K562 (cell line): ENCODE results near the gene DDX41. TPM values are rescaled to one million over a fixed set of nuclear protein-coding genes. Genes with fewer than 3 reads are reported as not detected.

Experiments
- ATAC-seq: fragments of 200-7000 bp; cut with Tn5 transposase; 3 replicates; pipeline ENCODE4 v1.9.1; 2020; ENCODE audit warnings: moderate library complexity
- BruUV-seq: library from RNA; stranded (reverse); fragments of 400-500 nt; replicated peaks from 2 replicates; lab custom pipeline; 2021; lab: Mats Ljungman, UMichigan
- CTCF ChIA-PET: fragments of 300-600 bp; formaldehyde crosslinking; extraction: SDS; loops from one replicate; lab custom pipeline; 2021; ENCODE audit warnings: low intra/inter-chr PET ratio; lab: Yijun Ruan, JAX
- POLR2A ChIA-PET: fragments of 300-600, 350-650 bp; sonication (Branson Sonifier 250); formaldehyde crosslinking; extraction: SDS; loops from one replicate; lab custom pipeline; 2021; ENCODE audit warnings: antibody characterized with exemption, inconsistent platforms; lab: Yijun Ruan, JAX
- DNase-seq, 4 experiments: peaks; one replicate each; pipeline versions ENCODE4 v3.0.0 to v3.0.0-alpha.2; 2011 to 2018; ENCODE audit warnings: low spot score in 3 of 4, mixed read lengths in 3 of 4; ENCODE audit errors: extremely low read depth in 1 of 4
- FAIRE-seq: peaks from 2 replicates; lab custom pipeline; 2011; peaks lifted over from hg19 to GRCh38; lab: Jason Lieb, UNC
- H2AFZ ChIP-seq: 2 replicates; pipeline ENCODE4 v1.6.0; 2011; ENCODE audit warnings: low read depth, low read length, control low read depth, inconsistent platforms
- H3K27ac ChIP-seq: fragments of 200-600 bp; 3 replicates; pipeline ENCODE4 v1.8.0; 2011; ENCODE audit warnings: low read depth, mild to moderate bottlenecking, control low read depth, inconsistent platforms, low read length, moderate library complexity, mixed read lengths; ENCODE audit errors: extremely low read depth
- H3K27me3 ChIP-seq, 2 experiments: fragments of 300-600 bp in 1 of 2; 2 replicates in 1 of 2; 3 replicates in 1 of 2; pipeline versions ENCODE4 v1.6.0 to v1.8.0; 2011; ENCODE audit warnings: inconsistent platforms in 2 of 2, low read length in 2 of 2, mild to moderate bottlenecking in 1 of 2, mixed read lengths in 1 of 2, moderate library complexity in 1 of 2; ENCODE audit not compliant: control insufficient read depth in 2 of 2, insufficient read depth in 2 of 2
- H3K36me3 ChIP-seq: fragments of 300-600 bp; 3 replicates; pipeline ENCODE4 v1.8.0; 2011; ENCODE audit warnings: mild to moderate bottlenecking, low read length, inconsistent platforms; ENCODE audit not compliant: control insufficient read depth, insufficient read depth
- H3K4me1 ChIP-seq, 2 experiments: fragments of 200-600 bp in 1 of 2; replicated peaks in 1 of 2; 2 replicates in 1 of 2; 3 replicates in 1 of 2; pipeline versions ENCODE4 v1.5.1 to v1.8.0; 2011; ENCODE audit warnings: inconsistent platforms in 2 of 2, low read length in 2 of 2, mild to moderate bottlenecking in 1 of 2, mixed read lengths in 1 of 2, moderate library complexity in 1 of 2; ENCODE audit not compliant: control insufficient read depth in 2 of 2, insufficient read depth in 2 of 2
- H3K4me2 ChIP-seq: 2 replicates; pipeline ENCODE4 v1.6.1; 2011; ENCODE audit warnings: low read length, control low read depth, inconsistent platforms, mixed read lengths; ENCODE audit not compliant: insufficient read depth
- H3K4me3 ChIP-seq: fragments of 200-600 bp; sonication (generic), shearing (Covaris generic); 2 replicates; pipeline ENCODE4 v1.5.1; 2016; ENCODE audit warnings: control low read depth, inconsistent platforms
- H3K79me2 ChIP-seq: fragments of 200-600 bp; 3 replicates; pipeline ENCODE4 v1.8.0; 2011; ENCODE audit warnings: low read length, inconsistent platforms; ENCODE audit not compliant: control insufficient read depth, insufficient read depth
- H3K9ac ChIP-seq, 2 experiments: 2 replicates each; pipeline versions ENCODE4 v1.6.0 to v1.6.1; 2011; ENCODE audit warnings: low read depth in 2 of 2, low read length in 2 of 2, control low read depth in 1 of 2, inconsistent platforms in 1 of 2, mild to moderate bottlenecking in 1 of 2, mixed read lengths in 1 of 2; ENCODE audit not compliant: insufficient read depth in 1 of 2
- H3K9me1 ChIP-seq: one replicate; pipeline ENCODE4 v1.6.0; 2011; ENCODE audit warnings: inconsistent platforms, mild to moderate bottlenecking, low read length, moderate library complexity; ENCODE audit not compliant: control insufficient read depth, insufficient read depth
- H3K9me3 ChIP-seq: replicated peaks from 2 replicates; pipeline ENCODE4 v1.5.1; 2011; ENCODE audit warnings: low read depth, low read length, inconsistent platforms; ENCODE audit not compliant: control insufficient read depth, insufficient read depth
- H4K20me1 ChIP-seq: replicated peaks from 2 replicates; pipeline ENCODE4 v1.6.1; 2011; ENCODE audit warnings: low read length, inconsistent platforms, mixed read lengths; ENCODE audit not compliant: control insufficient read depth, insufficient read depth
- ARNT ChIP-seq, 2 experiments: fragments of 450-650 bp; IDR thresholded peaks; 2 replicates each; pipeline ENCODE4 v1.6.1; 2016; ENCODE audit warnings: mild to moderate bottlenecking in 1 of 2
- ETS1 ChIP-seq: conservative IDR thresholded peaks from 2 replicates; pipeline ENCODE4 v1.6.1; 2011; ENCODE audit warnings: low read depth, mild to moderate bottlenecking, low read length; ENCODE audit not compliant: control insufficient read depth
- HDAC1 ChIP-seq, 2 experiments: fragments of 450-650 bp; IDR thresholded peaks; 2 replicates each; pipeline ENCODE4 v1.6.1; 2016 to 2017; ENCODE audit warnings: inconsistent platforms in 1 of 2, mild to moderate bottlenecking in 1 of 2, moderate library complexity in 1 of 2
- MAFF ChIP-seq: IDR thresholded peaks from 2 replicates; pipeline ENCODE4 v1.6.1; 2012; ENCODE audit warnings: low read length, improper control_type of control experiment
- RBFOX2 ChIP-seq: fragments of 200-400 bp; formaldehyde crosslinking; IDR thresholded peaks from 2 replicates; pipeline ENCODE4 v1.6.1; 2017; ENCODE audit warnings: low read depth, mild to moderate bottlenecking, low read length, moderate library complexity
- ZNF584 ChIP-seq: fragments of 200-800 bp; sonication (Bioruptor generic); IDR thresholded peaks from 2 replicates; pipeline ENCODE4 v1.6.1; 2016; ENCODE audit warnings: low read depth, mild to moderate bottlenecking, missing genetic modification characterization, missing compliant biosample characterization
- WGBS: fragments of 100-300 bp; shearing (Covaris generic); methylation state at CpG from one replicate; pipeline ENCODE4 v1.1.6; 2016; ENCODE audit warnings: low coverage, mixed read lengths; ENCODE audit not compliant: insufficient coverage; ENCODE audit errors: missing lambda C conversion rate; 5-methylcytosine and 5-hydroxymethylcytosine counted together
- in situ Hi-C: fragments of 300-500 bp; cut with MboI; formaldehyde crosslinking; loops from 4 replicates; pipeline ENCODE4 v1.15.0; 2018; ENCODE audit warnings: inconsistent platforms, mixed read lengths
- intact Hi-C: fragments of 100-400 bp; cut with micrococcal nuclease; formaldehyde crosslinking; loops from 2 replicates; pipeline ENCODE4 v1.14.2; 2022
- polyA plus RNA-seq, 8 experiments: library from polyadenylated mRNA; depleted of rRNA in 4 of 8; stranded (reverse) in 5 of 8; unstranded in 3 of 8; fragments of >200 nt; fragmentation: Nextera tagmentation in 2 of 8; fragmentation: Illumina TruSeq in 1 of 8; extraction: Ambion mirVana in 2 of 8; extraction: Trizol in 1 of 8; gene quantifications; 2 replicates each; pipeline versions ENCODE4 v1.2.1 to v1.2.3, GENCODE V29; 2011 to 2014; ENCODE audit warnings: inconsistent platforms in 1 of 8, missing spikeins in 1 of 8
- total RNA-seq, 7 experiments: library from RNA; depleted of rRNA in 6 of 7; stranded (reverse); fragments of >200 nt in 6 of 7; fragmentation: Illumina TruSeq in 2 of 7; extraction: Trizol in 2 of 7; gene quantifications; 2 replicates each; pipeline versions ENCODE4 v1.2.1 to v1.2.3, GENCODE V29; 2011 to 2021; ENCODE audit warnings: low replicate concordance in 1 of 7

Gene DDX41
- total and polyA plus RNA-seq, 9 of the 15 experiments (the other 6 are each of a cell fraction or from before 2014, with no cell fraction given), result 38.2 to 284 (median 116) TPM

DNA sequence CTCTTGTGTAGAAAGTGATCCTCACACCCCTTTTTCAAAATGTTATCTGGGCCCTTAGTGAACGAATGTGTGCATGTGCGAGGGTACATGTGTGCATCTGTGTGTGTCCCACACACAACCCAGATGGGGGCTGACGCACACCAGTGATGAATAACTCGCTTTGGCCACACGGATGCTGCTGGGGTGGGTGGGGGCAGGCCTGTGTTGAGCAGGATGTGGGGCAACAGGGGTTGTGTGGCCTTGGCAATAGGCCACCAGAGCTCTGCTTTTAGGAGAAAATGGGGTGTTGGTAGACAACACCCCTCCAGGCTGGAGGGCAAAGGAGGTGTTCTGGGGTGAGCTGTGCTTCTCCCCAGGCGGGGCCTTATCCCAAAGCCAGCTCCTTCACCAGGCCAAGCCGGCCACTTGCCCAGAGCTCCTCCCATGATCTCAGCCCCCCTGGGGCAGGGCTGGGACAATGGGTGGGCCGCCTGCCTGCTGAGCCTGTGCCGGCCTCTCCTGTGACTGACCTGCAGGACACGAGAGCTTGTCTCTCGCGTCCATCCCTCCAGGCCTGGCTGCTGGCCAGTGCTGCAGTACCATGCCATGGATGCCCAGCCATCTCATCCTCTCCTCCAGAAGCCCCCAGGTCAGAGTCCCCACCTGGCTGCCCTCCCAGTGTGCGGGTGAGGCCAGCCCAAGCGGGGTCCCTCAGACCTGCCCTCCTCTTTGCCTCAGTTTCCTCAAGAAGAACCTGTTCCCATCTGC, 45.0 kb downstream of the DDX41 start:
- H3K36me3 ChIP-seq, result peaks cover 39% of the 10 kb centered on the region; the same call in 1 of the 3 replicates
- in situ Hi-C loops, result no loop called here
- H3K9me3 ChIP-seq, result no peaks in the 10 kb centered on the region
- peak overlapping the region; percentile 82 for H3K4me2 ChIP-seq
- TF ChIP-seq ZNF584 (CRISPR knock-in tag) (no peak), HDAC1 (IDR thresholded peaks at IDR 0.05) (no peak), RBFOX2 (peak; percentile 13; the same call in 1 of the 2 replicates), MAFF (no peak), ARNT (IDR thresholded peaks at IDR 0.05) (no peak), ETS1 (0 out of 2 replicates have a peak, but pooled peaks have one; percentile 20)
- no peak overlapping the region for H2AFZ ChIP-seq
- ChIA-PET POLR2A (interaction anchor here (0.7 to 1.6 kb wide), 5 partner anchors 8 to 24 kb away, joined by 3 to 10 read pairs (median 4); no protein-coding TSS in a partner anchor), CTCF (no interaction called here)
- H3K27ac ChIP-seq, result no peak overlapping the region
- H3K4me3 ChIP-seq, result peak overlapping the region; percentile 65; the same call in 1 of the 2 replicates
- H3K9ac ChIP-seq, result peak overlapping the region; percentile 77 to 97
- DNase-seq (no peak), ATAC-seq (no peak), FAIRE-seq (no peak)
- peaks cover 36% of the 10 kb centered on the region for H3K79me2 ChIP-seq
- intact Hi-C loops, result no loop called here
- no TSS peak for BruUV-seq
- no peaks in the 10 kb centered on the region; the same call in 1 of the 2 replicates for H4K20me1 ChIP-seq
- H3K9me1 ChIP-seq, result no peaks in the 10 kb centered on the region
- H3K27me3 ChIP-seq, result no peaks in the 10 kb centered on the region
- 79% methylated on average over 12 of the region's 14 CpGs for WGBS
- peaks cover 20 to 64% of the 10 kb centered on the region in 2 experiments for H3K4me1 ChIP-seq
